ENCODE results near the gene IWS1. TPM values are rescaled to one million over a fixed set of nuclear protein-coding genes. Genes with fewer than 3 reads are reported as not detected.

IWS1 gene
- 56.1 TPM for polyA plus RNA-seq (2013, experiment 1 of 2)
- polyA plus RNA-seq (2013, experiment 2 of 2) = 56.7 TPM

DNA sequence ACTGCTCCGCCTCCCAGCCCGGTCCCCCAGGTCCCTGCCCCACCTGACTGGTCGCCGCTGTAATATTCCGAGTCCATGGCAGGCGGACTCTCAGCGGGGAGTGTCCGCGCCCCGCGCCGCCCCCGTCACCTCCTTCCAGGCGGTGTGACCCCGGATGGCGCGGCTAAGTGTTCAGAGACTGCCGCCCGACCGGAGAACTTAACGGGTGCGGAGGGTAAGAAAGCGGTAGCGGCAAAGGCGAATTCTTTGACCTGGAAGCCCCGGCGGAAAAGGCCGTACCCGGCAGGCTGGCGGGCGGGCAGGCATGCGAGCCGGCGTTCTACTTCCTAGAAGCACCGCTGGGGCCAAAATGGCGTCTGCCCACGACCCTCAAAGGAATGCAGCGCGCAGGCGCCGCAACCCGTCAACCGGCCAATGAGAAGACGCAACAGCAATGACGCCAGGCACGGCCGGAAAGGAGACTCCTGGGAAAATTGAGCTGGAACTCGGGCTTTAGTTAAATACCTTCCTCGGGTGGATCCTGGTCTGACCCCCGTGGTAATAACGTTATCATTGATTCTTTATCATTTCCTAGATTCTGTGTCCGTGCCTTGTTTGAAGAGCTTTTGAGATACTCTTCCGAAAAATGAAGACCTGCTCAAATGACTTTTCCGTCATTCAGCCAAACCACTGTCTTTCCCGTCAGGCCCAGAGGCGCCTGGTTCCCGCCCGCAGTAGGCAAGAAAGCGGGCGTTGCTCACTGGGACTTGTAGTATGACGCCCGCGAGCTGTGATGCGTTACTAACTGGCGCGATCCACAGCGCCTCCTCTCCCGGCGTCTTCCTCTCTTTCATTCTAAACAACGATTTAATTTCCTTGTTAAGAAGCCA, at the start of gene IWS1:
Gene IWS1 (minus strand): TSS at position 358 of the 869 bp plus-strand sequence. CDS start 281 bp downstream, at position 77.
- Histone ChIP-seq H3K56ac (ENCODE audit: low read length) (peak within 1 kb of the TSS; percentile 97), H2BK15ac (replicated peaks; ENCODE audit: low read depth) (no peak within 1 kb of the TSS), H3K23ac (ENCODE audit: low read length) (peak within 1 kb of the TSS; percentile 89), H4K8ac (ENCODE audit: low read depth, low read length) (no peak within 1 kb of the TSS), H3K9ac (ENCODE audit: low read length) (peak within 1 kb of the TSS; percentile 99), H3K4ac (ENCODE audit: low read depth, low read length) (peak within 1 kb of the TSS; percentile 76), H3K4me1 (ENCODE audit: control insufficient read depth, low read depth, low read length) (peaks cover 11% of the 10 kb centered on the region), H3K18ac (ENCODE audit: low read length) (peak within 1 kb of the TSS; percentile 52), H3K27me3 (ENCODE audit: insufficient read depth, low read length, poor library complexity) (no peaks in the 10 kb centered on the region), H2AK5ac (ENCODE audit: low read length) (peak within 1 kb of the TSS; percentile 78), H3K4me3 (ENCODE audit: low read length) (peak within 1 kb of the TSS; percentile 99), H2BK120ac (ENCODE audit: low read depth, low read length) (peak within 1 kb of the TSS; percentile 83), H2BK5ac (ENCODE audit: low read length) (peak within 1 kb of the TSS; percentile 95), H3K79me1 (ENCODE audit: low read length) (peaks cover 7% of the 10 kb centered on the region), H4K5ac (ENCODE audit: low read length) (peak within 1 kb of the TSS; percentile 99), H3K36me3 (ENCODE audit: control insufficient read depth, insufficient read depth, low read length) (peaks cover 2% of the 10 kb centered on the region), H3K27ac (ENCODE audit: low read depth, low read length) (peak within 1 kb of the TSS; percentile 89), H3K4me2 (ENCODE audit: low read length) (peak within 1 kb of the TSS; percentile 93), H3K79me2 (ENCODE audit: control insufficient read depth, insufficient read depth, low read length) (peaks cover 41% of the 10 kb centered on the region)
- WGBS (ENCODE audit: extremely low coverage, insufficient coverage, low lambda C conversion rate) = no CpG with 5 or more reads among the region's 70 CpGs
- DNase-seq = peak; percentile 99

DNA sequence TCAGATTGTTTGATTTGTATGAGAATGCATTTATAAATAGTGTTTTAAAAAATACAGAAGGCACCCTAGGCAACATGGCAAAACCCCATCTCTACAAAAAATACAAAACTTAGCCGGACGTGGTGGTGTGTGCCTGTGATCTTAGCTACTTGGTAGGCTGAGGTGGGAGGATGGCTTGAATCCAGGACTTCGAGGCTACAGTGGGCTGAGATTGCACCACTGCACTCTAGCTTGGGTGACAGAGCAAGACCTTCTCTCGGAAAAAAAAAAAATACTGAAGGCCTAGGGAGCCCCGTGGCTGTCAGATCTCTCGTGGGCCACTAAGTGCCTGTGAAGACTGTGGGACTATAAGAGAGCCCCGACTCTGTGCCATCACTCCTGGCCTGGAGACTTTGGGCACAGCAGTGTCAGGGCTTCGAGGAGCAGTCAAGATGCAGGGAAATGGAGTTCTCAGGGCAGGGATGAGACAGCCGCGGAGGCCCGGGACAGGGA, 49.7 kb upstream of the IWS1 start:
- Histone ChIP-seq H3K4ac (ENCODE audit: low read depth, low read length) (no peak overlapping the region), H3K4me3 (ENCODE audit: low read length) (no peak overlapping the region), H2BK5ac (ENCODE audit: low read length) (no peak overlapping the region), H3K27ac (ENCODE audit: low read depth, low read length) (no peak overlapping the region), H3K23ac (ENCODE audit: low read length) (no peak overlapping the region), H3K79me2 (ENCODE audit: control insufficient read depth, insufficient read depth, low read length) (no peaks in the 10 kb centered on the region), H4K5ac (ENCODE audit: low read length) (no peak overlapping the region), H2BK120ac (ENCODE audit: low read depth, low read length) (no peak overlapping the region), H4K8ac (ENCODE audit: low read depth, low read length) (no peak overlapping the region), H3K79me1 (ENCODE audit: low read length) (no peaks in the 10 kb centered on the region), H3K36me3 (ENCODE audit: control insufficient read depth, insufficient read depth, low read length) (no peaks in the 10 kb centered on the region), H2BK15ac (replicated peaks; ENCODE audit: low read depth) (no peak overlapping the region), H2AK5ac (ENCODE audit: low read length) (no peak overlapping the region), H3K4me2 (ENCODE audit: low read length) (no peak overlapping the region), H3K27me3 (ENCODE audit: insufficient read depth, low read length, poor library complexity) (no peaks in the 10 kb centered on the region), H3K56ac (ENCODE audit: low read length) (no peak overlapping the region), H3K18ac (ENCODE audit: low read length) (no peak overlapping the region), H3K9ac (ENCODE audit: low read length) (no peak overlapping the region), H3K4me1 (ENCODE audit: control insufficient read depth, low read depth, low read length) (no peaks in the 10 kb centered on the region)
- DNase-seq = no peak
- WGBS (ENCODE audit: extremely low coverage, insufficient coverage, low lambda C conversion rate) = no CpG with 5 or more reads among the region's 11 CpGs

DNA sequence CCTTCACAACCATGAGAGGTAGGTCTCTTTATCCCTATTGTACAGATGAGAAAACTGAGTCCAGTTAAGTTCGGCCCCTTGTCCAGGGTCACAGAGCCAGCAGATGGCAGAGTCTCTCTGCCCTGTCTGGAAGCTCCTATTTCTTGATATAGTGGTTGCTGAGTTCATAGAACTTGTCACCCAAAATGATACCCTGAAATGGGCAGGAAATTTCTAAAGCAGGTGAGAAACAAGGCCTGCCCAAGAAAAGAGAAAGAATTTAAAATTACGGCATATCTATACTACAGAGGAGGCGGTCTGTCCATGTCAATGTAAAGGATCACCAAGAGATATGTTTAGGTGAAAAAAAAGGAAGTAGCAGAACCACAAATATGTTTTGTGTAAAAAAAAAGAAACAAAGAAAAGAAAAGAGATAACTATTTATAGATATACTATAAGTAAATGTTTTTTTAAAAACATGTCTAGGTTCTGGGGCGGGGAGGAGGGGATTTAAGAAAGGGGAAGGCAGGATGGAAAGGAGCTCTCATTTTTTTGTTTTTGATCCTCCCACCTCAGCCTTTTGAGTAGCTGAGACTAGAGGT, 49.0 kb upstream of the IWS1 start:
- Histone ChIP-seq H2BK120ac (ENCODE audit: low read depth, low read length) (no peak overlapping the region), H2BK5ac (ENCODE audit: low read length) (no peak overlapping the region), H3K27me3 (ENCODE audit: insufficient read depth, low read length, poor library complexity) (no peaks in the 10 kb centered on the region), H3K56ac (ENCODE audit: low read length) (no peak overlapping the region), H3K4ac (ENCODE audit: low read depth, low read length) (no peak overlapping the region), H3K27ac (ENCODE audit: low read depth, low read length) (no peak overlapping the region), H3K18ac (ENCODE audit: low read length) (no peak overlapping the region), H3K4me2 (ENCODE audit: low read length) (no peak overlapping the region), H3K4me3 (ENCODE audit: low read length) (no peak overlapping the region), H4K5ac (ENCODE audit: low read length) (no peak overlapping the region), H4K8ac (ENCODE audit: low read depth, low read length) (no peak overlapping the region), H3K79me2 (ENCODE audit: control insufficient read depth, insufficient read depth, low read length) (no peaks in the 10 kb centered on the region), H2AK5ac (ENCODE audit: low read length) (no peak overlapping the region), H3K4me1 (ENCODE audit: control insufficient read depth, low read depth, low read length) (no peaks in the 10 kb centered on the region), H3K36me3 (ENCODE audit: control insufficient read depth, insufficient read depth, low read length) (no peaks in the 10 kb centered on the region), H3K23ac (ENCODE audit: low read length) (no peak overlapping the region), H2BK15ac (replicated peaks; ENCODE audit: low read depth) (no peak overlapping the region), H3K9ac (ENCODE audit: low read length) (no peak overlapping the region), H3K79me1 (ENCODE audit: low read length) (no peaks in the 10 kb centered on the region)
- DNase-seq = no peak
- no CpG with 5 or more reads among the region's 4 CpGs for WGBS (ENCODE audit: extremely low coverage, insufficient coverage, low lambda C conversion rate)

DNA sequence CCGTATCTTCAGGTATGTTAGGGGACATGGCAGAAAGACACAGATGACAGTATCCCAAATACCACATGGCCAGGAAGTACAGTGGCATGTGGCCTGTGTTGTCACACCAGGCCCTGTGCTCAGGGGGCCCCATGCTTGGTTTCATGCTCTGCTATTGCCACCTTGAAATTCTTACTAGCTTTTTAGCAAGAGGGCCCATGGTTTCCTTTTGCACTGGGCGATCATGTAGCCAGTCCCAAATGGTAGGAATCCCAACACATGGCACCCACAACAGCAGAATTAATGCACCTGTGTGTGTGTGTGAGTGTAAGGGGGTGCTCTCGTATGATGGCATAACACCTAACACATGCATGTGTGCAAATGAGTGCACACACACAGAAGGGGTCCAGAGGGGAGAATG, 48.4 kb upstream of the IWS1 start:
- H3K36me3 ChIP-seq (ENCODE audit: control insufficient read depth, insufficient read depth, low read length) = no peaks in the 10 kb centered on the region
- no peak overlapping the region for H2BK120ac ChIP-seq (ENCODE audit: low read depth, low read length)
- no peak overlapping the region for H3K18ac ChIP-seq (ENCODE audit: low read length)
- no peaks in the 10 kb centered on the region for H3K79me2 ChIP-seq (ENCODE audit: control insufficient read depth, insufficient read depth, low read length)
- H2AK5ac ChIP-seq (ENCODE audit: low read length) = no peak overlapping the region
- no peak overlapping the region for H4K5ac ChIP-seq (ENCODE audit: low read length)
- no peak overlapping the region for H2BK15ac ChIP-seq (replicated peaks; ENCODE audit: low read depth)
- H3K4me2 ChIP-seq (ENCODE audit: low read length) = no peak overlapping the region
- no peaks in the 10 kb centered on the region for H3K4me1 ChIP-seq (ENCODE audit: control insufficient read depth, low read depth, low read length)
- H3K23ac ChIP-seq (ENCODE audit: low read length) = no peak overlapping the region
- no peak overlapping the region for H4K8ac ChIP-seq (ENCODE audit: low read depth, low read length)
- H3K4me3 ChIP-seq (ENCODE audit: low read length) = no peak overlapping the region
- no peaks in the 10 kb centered on the region for H3K27me3 ChIP-seq (ENCODE audit: insufficient read depth, low read length, poor library complexity)
- H3K79me1 ChIP-seq (ENCODE audit: low read length) = no peaks in the 10 kb centered on the region
- H3K9ac ChIP-seq (ENCODE audit: low read length) = no peak overlapping the region
- H2BK5ac ChIP-seq (ENCODE audit: low read length) = no peak overlapping the region
- no peak overlapping the region for H3K27ac ChIP-seq (ENCODE audit: low read depth, low read length)
- no CpG with 5 or more reads among the region's 3 CpGs for WGBS (ENCODE audit: extremely low coverage, insufficient coverage, low lambda C conversion rate)
- no peak overlapping the region for H3K4ac ChIP-seq (ENCODE audit: low read depth, low read length)
- H3K56ac ChIP-seq (ENCODE audit: low read length) = no peak overlapping the region
- no peak for DNase-seq

DNA sequence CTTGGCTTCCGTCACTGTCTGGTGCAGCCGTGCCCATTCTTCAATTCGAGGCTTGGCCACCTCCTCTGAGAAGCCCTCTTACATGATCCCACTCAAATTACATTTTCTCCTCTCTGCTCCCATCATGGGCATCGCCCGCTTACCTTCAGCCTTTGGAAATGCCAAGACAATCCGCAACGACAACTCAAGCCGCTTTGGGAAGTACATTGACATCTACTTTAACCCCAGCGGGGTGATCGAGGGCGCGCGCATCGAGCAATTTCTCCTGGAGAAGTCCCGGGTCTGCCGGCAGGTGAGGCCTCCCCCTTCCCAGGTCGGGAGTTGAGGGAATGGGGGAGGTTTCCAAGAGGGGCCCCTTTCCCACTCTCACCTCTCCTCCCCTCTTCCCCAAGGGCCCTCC, 47.5 kb upstream of the IWS1 start:
- no peak overlapping the region for H3K4me2 ChIP-seq (ENCODE audit: low read length)
- no peak overlapping the region for H4K8ac ChIP-seq (ENCODE audit: low read depth, low read length)
- no CpG with 5 or more reads among the region's 17 CpGs for WGBS (ENCODE audit: extremely low coverage, insufficient coverage, low lambda C conversion rate)
- H3K18ac ChIP-seq (ENCODE audit: low read length) = no peak overlapping the region
- no peak overlapping the region for H3K27ac ChIP-seq (ENCODE audit: low read depth, low read length)
- H3K27me3 ChIP-seq (ENCODE audit: insufficient read depth, low read length, poor library complexity) = no peaks in the 10 kb centered on the region
- H3K4ac ChIP-seq (ENCODE audit: low read depth, low read length) = no peak overlapping the region
- H3K9ac ChIP-seq (ENCODE audit: low read length) = no peak overlapping the region
- no peak overlapping the region for H3K4me3 ChIP-seq (ENCODE audit: low read length)
- no peak for DNase-seq
- no peak overlapping the region for H2AK5ac ChIP-seq (ENCODE audit: low read length)
- no peak overlapping the region for H2BK120ac ChIP-seq (ENCODE audit: low read depth, low read length)
- no peaks in the 10 kb centered on the region for H3K36me3 ChIP-seq (ENCODE audit: control insufficient read depth, insufficient read depth, low read length)
- H3K23ac ChIP-seq (ENCODE audit: low read length) = no peak overlapping the region
- no peaks in the 10 kb centered on the region for H3K4me1 ChIP-seq (ENCODE audit: control insufficient read depth, low read depth, low read length)
- no peaks in the 10 kb centered on the region for H3K79me1 ChIP-seq (ENCODE audit: low read length)
- H2BK5ac ChIP-seq (ENCODE audit: low read length) = no peak overlapping the region
- H2BK15ac ChIP-seq (replicated peaks; ENCODE audit: low read depth) = no peak overlapping the region
- H4K5ac ChIP-seq (ENCODE audit: low read length) = no peak overlapping the region
- H3K79me2 ChIP-seq (ENCODE audit: control insufficient read depth, insufficient read depth, low read length) = no peaks in the 10 kb centered on the region
- H3K56ac ChIP-seq (ENCODE audit: low read length) = no peak overlapping the region

All from mesendoderm (in vitro differentiated cells).